ENCODE results near the gene IRX5.

The IRX5 gene

GRCh38 chr16:54953461-54953860 lies 22.8 kb downstream of the IRX5 start:
- no peak for DNase-seq

GRCh38 chr16:54954220-54954619 lies 23.6 kb downstream of the IRX5 start:
- no peak for DNase-seq

DNA sequence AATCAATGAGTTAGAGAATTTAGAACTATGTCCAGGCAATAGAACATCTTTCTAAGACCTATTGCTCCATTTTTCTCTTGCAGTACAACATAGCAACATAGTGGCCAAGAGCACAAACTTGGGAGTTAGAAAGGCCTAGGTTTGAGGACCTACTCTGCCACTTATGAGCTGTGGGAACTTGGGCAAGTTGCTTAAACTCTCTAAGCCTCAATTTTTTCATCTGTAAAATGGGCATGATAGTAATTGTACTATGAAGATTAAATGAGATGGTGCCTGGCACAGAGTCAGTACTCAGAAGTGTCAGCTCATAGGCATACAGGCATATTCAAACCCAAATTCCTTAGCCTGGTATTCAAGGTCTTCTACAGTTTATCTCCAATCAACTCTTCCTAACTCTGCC lies 25.1 kb downstream of the IRX5 start:
- no peak for DNase-seq

DNA sequence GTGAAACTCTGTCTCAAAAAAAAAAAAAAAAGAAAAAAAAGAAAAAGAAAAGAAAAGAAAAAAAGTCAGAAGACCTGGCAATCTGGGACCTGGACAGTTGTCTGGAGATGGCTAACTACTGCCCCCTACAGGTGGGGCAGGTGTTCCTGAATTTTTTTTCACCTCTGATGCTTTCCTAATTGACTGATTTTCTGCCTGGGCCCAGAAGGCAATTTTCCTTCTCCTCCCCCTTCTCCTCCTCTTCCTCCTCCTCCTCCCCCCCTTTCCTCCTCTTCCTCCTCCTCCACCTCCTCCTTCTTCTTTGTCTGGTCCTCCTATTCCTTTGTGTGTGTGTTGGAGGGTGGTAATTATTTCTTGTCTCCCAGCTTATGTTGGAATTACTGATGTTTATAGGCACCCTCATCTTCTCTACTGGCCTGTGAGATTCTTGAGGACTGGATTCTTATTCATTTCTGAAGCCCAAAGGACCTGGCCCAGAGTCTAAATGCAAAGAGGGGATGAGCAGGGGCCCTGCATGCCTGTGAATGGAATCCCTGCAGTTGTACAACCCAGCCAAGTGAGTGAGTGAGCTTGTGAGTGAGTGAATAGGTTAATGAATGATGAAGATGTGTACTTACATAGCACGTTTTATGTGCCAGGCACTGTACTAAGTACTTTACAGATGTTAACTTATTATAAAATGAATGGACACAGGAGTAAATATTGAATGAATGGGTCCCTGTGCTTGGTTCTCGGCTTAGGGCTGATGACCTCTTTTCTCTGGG lies 26.9 kb downstream of the IRX5 start:
- no peak for DNase-seq

GRCh38 chr16:54962045-54962444 lies 31.4 kb downstream of the IRX5 start:
- no peak for DNase-seq

GRCh38 chr16:54964239-54964638 lies 33.6 kb downstream of the IRX5 start:
- no peak for DNase-seq

DNA sequence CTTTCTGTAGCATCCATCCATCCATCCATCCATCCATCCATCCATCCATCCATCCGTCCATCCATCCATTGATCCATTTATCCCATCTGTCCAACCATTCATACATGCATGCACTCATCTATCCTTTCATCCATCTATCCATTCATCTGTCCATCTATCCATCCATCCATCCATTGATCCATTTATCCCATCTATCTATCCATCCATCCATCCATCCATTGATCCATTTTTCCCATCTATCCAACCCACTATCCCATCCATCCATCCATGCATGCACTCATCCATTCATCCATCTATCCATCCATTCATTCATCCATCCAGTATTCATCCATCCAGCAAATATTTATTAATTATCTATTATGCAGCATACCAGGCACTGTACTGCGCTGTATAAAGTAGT lies 34.8 kb downstream of the IRX5 start:
- no peak for DNase-seq

- no peak for DNase-seq
Measured at GRCh38 chr16:54968011-54968410, 37.3 kb downstream of the IRX5 start.

GRCh38 chr16:54968784-54969183 lies 38.1 kb downstream of the IRX5 start:
- no peak for DNase-seq

GRCh38 chr16:54970016-54970415 lies 39.4 kb downstream of the IRX5 start:
- no peak for DNase-seq

DNA sequence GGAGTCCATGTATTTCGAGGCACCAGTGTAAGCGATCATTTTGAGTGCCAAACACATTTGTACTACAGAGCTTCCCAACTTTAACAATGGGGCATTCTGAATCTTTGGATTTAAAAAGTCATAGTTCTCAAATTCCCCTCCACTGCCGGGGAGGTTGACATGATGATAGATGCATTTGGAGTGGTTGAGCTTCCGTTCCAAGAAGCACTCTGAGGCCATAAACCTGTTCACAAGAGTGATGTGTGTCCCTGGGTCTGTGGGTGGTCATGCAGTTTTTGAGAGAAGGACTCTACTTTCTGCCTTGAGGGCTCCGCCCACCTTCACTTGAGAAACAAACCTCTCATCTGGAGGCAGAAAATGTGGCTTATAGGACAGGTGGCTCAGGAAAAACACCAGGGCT lies 43.7 kb downstream of the IRX5 start:
- no peak for DNase-seq

- no peak for DNase-seq
Measured at GRCh38 chr16:54976651-54977200, 46.1 kb downstream of the IRX5 start.

- DNase-seq, result no peak
Measured at GRCh38 chr16:54977211-54977610, 46.5 kb downstream of the IRX5 start.

GRCh38 chr16:54980821-54981220 lies 50.2 kb downstream of the IRX5 start:
- no peak for DNase-seq
